ENCODE results near the gene SPANXN2. TPM values are rescaled to one million over a fixed set of nuclear protein-coding genes. Genes with fewer than 3 reads are reported as not detected.

SPANXN2 gene
- total and polyA plus RNA-seq, 2 of the 4 experiments (the other 2 are of a cell fraction), result not detected

- Histone ChIP-seq H4K8ac (ENCODE audit: low read depth in 2 of 2, low read length in 2 of 2) (no peak overlapping the region), H2AFZ (replicated peaks; ENCODE audit: low read length, poor library complexity) (no peak overlapping the region), H3K36me3 (ENCODE audit: control insufficient read depth, insufficient read depth, low read length) (no peaks in the 10 kb centered on the region), H3K56ac (ENCODE audit: extremely low read depth, insufficient read depth, low read length) (no peak overlapping the region), H2BK120ac (ENCODE audit: low read depth, low read length) (no peak overlapping the region), H3K4me1 (ENCODE audit: control insufficient read depth, insufficient read depth, low read length) (no peaks in the 10 kb centered on the region), H4K91ac (ENCODE audit: insufficient read depth, low read depth, low read length) (no peak overlapping the region), H3K4me2 (ENCODE audit: low read depth, low read length) (no peak overlapping the region), H2AK9ac (replicated peaks; ENCODE audit: low read depth, low read length, poor library complexity) (no peak overlapping the region), H3K9me3 (ENCODE audit: control insufficient read depth, insufficient read depth, low read length) (peaks cover 2% of the 10 kb centered on the region; the same call in 1 of the 2 replicates), H2BK20ac (ENCODE audit: low read depth, low read length) (no peak overlapping the region), H3K23ac (ENCODE audit: low read depth, low read length) (no peak overlapping the region), H3K18ac (ENCODE audit: low read depth, low read length) (no peak overlapping the region), H3K14ac (replicated peaks; ENCODE audit: low read depth, low read length) (no peak overlapping the region), H2BK15ac (ENCODE audit: low read depth, low read length) (no peak overlapping the region), H3K9ac (ENCODE audit: low read depth, low read length) (no peak overlapping the region), H3K9me1 (ENCODE audit: insufficient read depth, low read length) (no peaks in the 10 kb centered on the region), H3K27ac (ENCODE audit: insufficient read depth, low read length) (no peak overlapping the region), H2BK5ac (ENCODE audit: low read depth, low read length, poor library complexity, severe bottlenecking) (no peak overlapping the region), H2AK5ac (ENCODE audit: low read depth, low read length) (no peak overlapping the region), H3K4ac (ENCODE audit: low read depth, low read length) (no peak overlapping the region), H3K27me3 (ENCODE audit: control insufficient read depth, insufficient read depth, low read length) (no peaks in the 10 kb centered on the region), H3K79me1 (ENCODE audit: low read depth in 1 of 2, low read length in 2 of 2) (no peaks in the 10 kb centered on the region), H4K5ac (ENCODE audit: low read depth, low read length) (no peak overlapping the region), H3K4me3 (ENCODE audit: insufficient read depth, low read depth, low read length) (no peak overlapping the region), H4K20me1 (ENCODE audit: insufficient read depth, low read length) (no peaks in the 10 kb centered on the region)
- no peak for TF ChIP-seq POLR2A (IDR thresholded peaks at IDR 0.05; ENCODE audit: low read depth, low read length)
- TF ChIP-seq NFE2L2 (IDR thresholded peaks at IDR 0.05; ENCODE audit: low read depth, low read length), result no peak
- no peak for TF ChIP-seq CHD1 (IDR thresholded peaks at IDR 0.05; ENCODE audit: low read depth, low read length)
- no peak for TF ChIP-seq CEBPB (IDR thresholded peaks at IDR 0.05; ENCODE audit: low read depth, low read length)
- TF ChIP-seq, protein P1, sequence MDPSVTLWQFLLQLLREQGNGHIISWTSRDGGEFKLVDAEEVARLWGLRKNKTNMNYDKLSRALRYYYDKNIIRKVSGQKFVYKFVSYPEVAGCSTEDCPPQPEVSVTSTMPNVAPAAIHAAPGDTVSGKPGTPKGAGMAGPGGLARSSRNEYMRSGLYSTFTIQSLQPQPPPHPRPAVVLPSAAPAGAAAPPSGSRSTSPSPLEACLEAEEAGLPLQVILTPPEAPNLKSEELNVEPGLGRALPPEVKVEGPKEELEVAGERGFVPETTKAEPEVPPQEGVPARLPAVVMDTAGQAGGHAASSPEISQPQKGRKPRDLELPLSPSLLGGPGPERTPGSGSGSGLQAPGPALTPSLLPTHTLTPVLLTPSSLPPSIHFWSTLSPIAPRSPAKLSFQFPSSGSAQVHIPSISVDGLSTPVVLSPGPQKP (IDR thresholded peaks at IDR 0.05; ENCODE audit: borderline replicate concordance, low read depth, low read length), result no peak
- TF ChIP-seq SMC3 (IDR thresholded peaks at IDR 0.05; ENCODE audit: low read depth, low read length), result no peak
- no peak for TF ChIP-seq RFX5 (IDR thresholded peaks at IDR 0.05; ENCODE audit: low read depth, low read length)
- no peak for TF ChIP-seq FOS (IDR thresholded peaks at IDR 0.05; ENCODE audit: low read depth, low read length)
- no peak for TF ChIP-seq RCOR1 (IDR thresholded peaks at IDR 0.05; ENCODE audit: insufficient replicate concordance, low read length)
- no peak for TF ChIP-seq CTCF (conservative IDR thresholded peaks at IDR 0.05; ENCODE audit: low read depth, low read length)
- no peak for TF ChIP-seq USF2 (IDR thresholded peaks at IDR 0.05; ENCODE audit: low read depth, low read length)
- no peak for TF ChIP-seq MAZ (IDR thresholded peaks at IDR 0.05; ENCODE audit: borderline replicate concordance, low read depth, low read length)
- no peak for TF ChIP-seq BHLHE40 (IDR thresholded peaks at IDR 0.05; ENCODE audit: low read depth, low read length)
- no peak for TF ChIP-seq RAD21 (IDR thresholded peaks at IDR 0.05; ENCODE audit: low read length)
- TF ChIP-seq MAFK (IDR thresholded peaks at IDR 0.05; ENCODE audit: low read depth, low read length), result no peak
- TF ChIP-seq MXI1 (IDR thresholded peaks at IDR 0.05; ENCODE audit: borderline replicate concordance, low read depth, low read length), result no peak
- no CpG with 5 or more reads among the region's 17 CpGs for WGBS, 2 experiments (ENCODE audit: extremely low coverage in 2 of 2, insufficient read length in 1 of 2)
- ChIA-PET POLR2A (ENCODE audit: unreplicated experiment) (no interaction called here), CTCF (no interaction called here)
- dilution Hi-C loops (cut with HindIII; ENCODE audit: low sequenced_read_pairs, unreplicated experiment), result no loop called here
- intact Hi-C loops (cut with micrococcal nuclease), result no loop called here
- no peak for ATAC-seq (ENCODE audit: low read depth)
- in situ Hi-C loops (cut with MboI; ENCODE audit: low sequenced_read_pairs), result no loop called here
- DNase-seq, result no peak
- BruUV-seq (replicated peaks), result no TSS peak
These were observed 5.7 kb upstream of the SPANXN2 start for GRCh38 chrX:143726296-143726695.

Data from IMR-90 (cell line).